Raji (cell line): ENCODE measurements around the gene NOP56.

Experiments
- POLR2A ChIP-seq: IDR thresholded peaks from 2 replicates; pipeline ENCODE4 v1.6.1; 2011; ENCODE audit warnings: low read depth, low read length, control low read depth; ENCODE audit not compliant: insufficient read depth

Gene NOP56

GRCh38 chr20:2651772-2652723 lies at the start of gene NOP56:
TSS of gene NOP56 (plus strand) at chr20:2652632. CDS start at chr20:2652661, 29 bp downstream.
- TF ChIP-seq POLR2A = peak; percentile 87

GRCh38 chr20:2602746-2603145 lies 49.7 kb upstream of the NOP56 start:
- TF ChIP-seq POLR2A = no peak

- TF ChIP-seq POLR2A = no peak
These were observed 48.5 kb upstream of the NOP56 start for GRCh38 chr20:2603816-2604505.

GRCh38 chr20:2604506-2604835 lies 48.0 kb upstream of the NOP56 start:
- TF ChIP-seq POLR2A = no peak

GRCh38 chr20:2606507-2607006 lies 45.9 kb upstream of the NOP56 start:
- no peak for TF ChIP-seq POLR2A

- no peak for TF ChIP-seq POLR2A
These were observed 42.1 kb upstream of the NOP56 start for GRCh38 chr20:2610326-2610725.

- TF ChIP-seq POLR2A = no peak
These were observed 41.3 kb upstream of the NOP56 start for GRCh38 chr20:2610941-2611720.

GRCh38 chr20:2612073-2612472 lies 40.4 kb upstream of the NOP56 start:
- no peak for TF ChIP-seq POLR2A

GRCh38 chr20:2616634-2617033 lies 35.8 kb upstream of the NOP56 start:
- TF ChIP-seq POLR2A = no peak

- no peak for TF ChIP-seq POLR2A
These were observed 35.2 kb upstream of the NOP56 start for GRCh38 chr20:2617099-2617714.

GRCh38 chr20:2618815-2619214 lies 33.6 kb upstream of the NOP56 start:
- no peak for TF ChIP-seq POLR2A

- no peak for TF ChIP-seq POLR2A
These were observed 33.1 kb upstream of the NOP56 start for GRCh38 chr20:2619337-2619736.

GRCh38 chr20:2619961-2620595 lies 32.4 kb upstream of the NOP56 start:
- no peak for TF ChIP-seq POLR2A

GRCh38 chr20:2624190-2624589 lies 28.2 kb upstream of the NOP56 start:
- TF ChIP-seq POLR2A = no peak

- TF ChIP-seq POLR2A = no peak
These were observed 27.4 kb upstream of the NOP56 start for GRCh38 chr20:2625062-2625461.
